Endothelial cell (in vitro differentiated cells): ENCODE measurements around the gene MYL5. TPM values are rescaled to one million over a fixed set of nuclear protein-coding genes. Genes with fewer than 3 reads are reported as not detected.

Source experiments
- DNase-seq: peaks from one replicate; pipeline ENCODE4 v3.0.0; 2021; ENCODE audit warnings: low spot score
- H3K27ac Mint-ChIP-seq: one replicate; pipeline ENCODE4 v1.8.0; 2021; ENCODE audit warnings: mixed read lengths, inconsistent platforms; ENCODE audit not compliant: unreplicated experiment
- H3K27me3 Mint-ChIP-seq: one replicate; pipeline ENCODE4 v1.8.0; 2021; ENCODE audit warnings: mild to moderate bottlenecking, moderate library complexity, mixed read lengths, inconsistent platforms; ENCODE audit not compliant: unreplicated experiment
- H3K36me3 Mint-ChIP-seq: one replicate; pipeline ENCODE4 v1.8.0; 2021; ENCODE audit warnings: mild to moderate bottlenecking, low read depth, mixed read lengths, inconsistent platforms; ENCODE audit not compliant: unreplicated experiment
- H3K4me1 Mint-ChIP-seq: one replicate; pipeline ENCODE4 v1.8.0; 2021; ENCODE audit warnings: mild to moderate bottlenecking, mixed read lengths, inconsistent platforms; ENCODE audit not compliant: unreplicated experiment
- H3K4me3 Mint-ChIP-seq: one replicate; pipeline ENCODE4 v1.8.0; 2021; ENCODE audit warnings: mild to moderate bottlenecking, mixed read lengths, inconsistent platforms; ENCODE audit not compliant: unreplicated experiment
- H3K9me3 Mint-ChIP-seq: one replicate; pipeline ENCODE4 v1.8.0; 2021; ENCODE audit warnings: mixed read lengths, inconsistent platforms; ENCODE audit not compliant: unreplicated experiment
- long read RNA-seq: library from polyadenylated mRNA; unstranded; transcript quantifications from one replicate; pipeline ENCODE4 v2.0.0, GENCODE V29; 2020; ENCODE audit not compliant: unreplicated experiment
- total RNA-seq: library from RNA; stranded (reverse); fragmentation: NEBNext Ultra II Directional; extraction: Animal tissue kit (Norgen Biotek cat#: 25700); gene quantifications from one replicate; pipeline ENCODE4 v1.2.1, GENCODE V29; 2021; ENCODE audit not compliant: unreplicated experiment
- TF ChIP-seq, protein P1 (sequence below): fragments of 200-600 bp; sonication (generic); IDR thresholded peaks from one replicate; pipeline ENCODE4 v1.5.0; 2021; ENCODE audit warnings: antibody characterized with exemption; ENCODE audit not compliant: unreplicated experiment

MYL5 gene, protein sequence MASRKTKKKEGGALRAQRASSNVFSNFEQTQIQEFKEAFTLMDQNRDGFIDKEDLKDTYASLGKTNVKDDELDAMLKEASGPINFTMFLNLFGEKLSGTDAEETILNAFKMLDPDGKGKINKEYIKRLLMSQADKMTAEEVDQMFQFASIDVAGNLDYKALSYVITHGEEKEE
- 23.2 TPM for total RNA-seq
- long read RNA-seq, partial matches to known transcripts, result 0 of 3 reads
- long read RNA-seq, other reads (novel, unspliced or antisense), result 3 of 3 reads

DNA sequence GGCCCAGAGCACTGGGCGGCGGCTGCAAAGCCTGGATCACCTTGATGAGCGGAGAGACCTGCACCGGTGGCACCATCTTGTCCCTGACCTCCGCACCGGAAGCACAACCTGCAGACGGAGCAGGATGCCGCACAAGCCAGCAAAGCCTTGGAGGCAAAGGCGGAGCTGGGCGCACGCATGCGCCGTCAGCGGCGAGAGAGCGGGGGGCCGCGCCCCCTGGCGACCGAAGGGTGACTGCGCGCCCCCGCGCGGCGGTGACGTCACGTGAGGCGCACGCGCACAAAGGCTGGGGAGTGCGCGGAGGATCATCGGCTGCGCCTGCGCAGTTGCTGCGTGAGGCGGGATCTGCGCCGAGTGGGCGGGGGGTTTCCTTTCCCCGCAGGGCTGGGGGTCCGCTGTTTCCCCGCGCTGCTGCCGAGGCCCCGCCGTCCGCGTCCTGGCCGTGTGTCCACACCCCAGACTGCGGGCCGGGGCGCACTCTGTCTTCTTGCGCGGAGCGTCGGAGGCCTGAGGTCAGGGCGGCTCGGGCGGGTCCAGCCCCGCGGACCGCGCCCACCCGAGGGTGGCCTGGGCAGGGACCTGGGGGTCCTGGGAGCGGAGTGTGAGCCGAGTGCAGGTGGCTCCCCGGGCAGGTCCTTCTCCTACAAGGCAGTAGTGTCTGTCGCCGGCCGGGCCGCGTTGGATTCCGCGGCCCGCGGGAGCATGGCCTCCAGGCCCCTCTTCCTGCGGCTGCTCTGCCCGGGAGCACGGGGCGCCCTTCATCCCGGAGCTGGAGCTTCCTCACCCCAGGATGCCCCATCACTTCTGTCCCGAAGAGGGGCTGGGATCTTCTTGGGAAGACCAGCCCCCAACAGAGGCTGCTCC lies at the start of gene MYL5, which contains the start of gene ATP5ME:
TSS of gene MYL5 (plus strand) at position 371 of the 864 bp plus-strand sequence. CDS start 3,485 bp downstream, outside the sequence.
TSS of gene ATP5ME (minus strand) at position 105 of the 864 bp plus-strand sequence. CDS start at position 76, 29 bp downstream.
- Mint-ChIP-seq H3K27me3 (peaks cover 18% of the 10 kb centered on the region), H3K4me3 (peak within 1 kb of the TSS; percentile 94), H3K9me3 (no peaks in the 10 kb centered on the region), H3K27ac (peak within 1 kb of the TSS; percentile 88), H3K36me3 (peaks cover 14% of the 10 kb centered on the region), H3K4me1 (peaks cover 7% of the 10 kb centered on the region)
- TF ChIP-seq, protein P1, sequence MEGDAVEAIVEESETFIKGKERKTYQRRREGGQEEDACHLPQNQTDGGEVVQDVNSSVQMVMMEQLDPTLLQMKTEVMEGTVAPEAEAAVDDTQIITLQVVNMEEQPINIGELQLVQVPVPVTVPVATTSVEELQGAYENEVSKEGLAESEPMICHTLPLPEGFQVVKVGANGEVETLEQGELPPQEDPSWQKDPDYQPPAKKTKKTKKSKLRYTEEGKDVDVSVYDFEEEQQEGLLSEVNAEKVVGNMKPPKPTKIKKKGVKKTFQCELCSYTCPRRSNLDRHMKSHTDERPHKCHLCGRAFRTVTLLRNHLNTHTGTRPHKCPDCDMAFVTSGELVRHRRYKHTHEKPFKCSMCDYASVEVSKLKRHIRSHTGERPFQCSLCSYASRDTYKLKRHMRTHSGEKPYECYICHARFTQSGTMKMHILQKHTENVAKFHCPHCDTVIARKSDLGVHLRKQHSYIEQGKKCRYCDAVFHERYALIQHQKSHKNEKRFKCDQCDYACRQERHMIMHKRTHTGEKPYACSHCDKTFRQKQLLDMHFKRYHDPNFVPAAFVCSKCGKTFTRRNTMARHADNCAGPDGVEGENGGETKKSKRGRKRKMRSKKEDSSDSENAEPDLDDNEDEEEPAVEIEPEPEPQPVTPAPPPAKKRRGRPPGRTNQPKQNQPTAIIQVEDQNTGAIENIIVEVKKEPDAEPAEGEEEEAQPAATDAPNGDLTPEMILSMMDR, result peak; percentile 99
- DNase-seq, result peak; percentile 97

DNA sequence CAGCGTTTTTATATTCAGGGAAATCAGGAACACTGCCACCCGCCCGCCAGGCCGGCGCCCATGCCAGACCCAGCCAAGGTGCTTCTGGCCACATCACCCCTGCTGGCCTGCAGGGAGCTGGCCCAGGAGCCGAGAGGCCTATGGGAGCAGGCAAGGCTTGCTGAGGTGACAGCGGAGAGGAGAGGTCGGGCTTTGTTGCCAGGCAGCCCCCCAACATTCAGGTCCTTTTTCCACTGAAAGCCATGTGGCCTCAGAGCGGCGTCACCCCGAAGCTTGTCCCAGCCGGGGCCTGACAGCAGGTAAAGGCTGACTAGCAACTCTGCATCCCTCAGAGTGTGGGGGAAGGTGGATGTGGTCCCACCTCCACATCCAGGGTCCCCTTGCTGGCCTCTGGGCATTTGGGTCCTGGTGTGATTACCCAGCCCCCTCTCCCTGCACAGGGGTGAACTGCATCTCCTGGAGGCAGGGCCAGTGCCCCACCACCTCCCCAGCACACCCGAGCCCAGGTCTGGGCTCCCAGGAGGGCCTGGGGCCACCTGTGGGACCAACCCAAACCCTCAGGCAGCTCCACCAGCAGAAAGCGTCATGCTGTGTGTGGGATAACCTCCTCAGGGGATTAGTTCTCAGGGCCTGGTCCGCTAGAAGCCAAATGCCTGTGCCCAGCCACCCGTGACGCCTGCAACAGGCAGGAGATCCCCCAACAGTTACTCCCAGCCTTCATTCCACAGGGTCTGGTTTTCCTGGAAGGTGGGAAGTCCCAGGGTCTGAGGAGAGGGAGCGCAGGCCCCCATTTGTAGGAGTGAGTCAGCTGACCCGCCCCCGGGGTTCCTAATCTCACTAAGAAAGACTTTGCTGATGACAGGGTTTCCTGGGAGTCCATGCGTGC lies 49.4 kb upstream of the MYL5 start, which contains the start of gene PDE6B:
TSS of gene PDE6B (plus strand) at position 869 of the 886 bp plus-strand sequence. CDS start 54 bp downstream, outside the sequence.
- DNase-seq, result no peak
- Mint-ChIP-seq H3K36me3 (peaks cover 3% of the 10 kb centered on the region), H3K9me3 (no peaks in the 10 kb centered on the region), H3K27me3 (peaks cover 19% of the 10 kb centered on the region), H3K4me1 (peaks cover 2% of the 10 kb centered on the region), H3K4me3 (no peak within 1 kb of the TSS), H3K27ac (no peak within 1 kb of the TSS)
- TF ChIP-seq, protein P1, result no peak

DNA sequence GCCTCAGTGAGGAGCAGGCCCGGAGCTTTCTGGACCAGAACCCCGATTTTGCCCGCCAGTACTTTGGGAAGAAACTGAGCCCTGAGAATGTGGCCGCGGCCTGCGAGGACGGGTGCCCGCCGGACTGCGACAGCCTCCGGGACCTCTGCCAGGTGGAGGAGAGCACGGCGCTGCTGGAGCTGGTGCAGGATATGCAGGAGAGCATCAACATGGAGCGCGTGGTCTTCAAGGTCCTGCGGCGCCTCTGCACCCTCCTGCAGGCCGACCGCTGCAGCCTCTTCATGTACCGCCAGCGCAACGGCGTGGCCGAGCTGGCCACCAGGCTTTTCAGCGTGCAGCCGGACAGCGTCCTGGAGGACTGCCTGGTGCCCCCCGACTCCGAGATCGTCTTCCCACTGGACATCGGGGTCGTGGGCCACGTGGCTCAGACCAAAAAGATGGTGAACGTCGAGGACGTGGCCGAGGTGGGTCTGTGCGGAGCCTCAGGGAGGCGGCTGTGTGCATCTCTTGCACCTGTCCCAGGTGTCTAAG lies 48.6 kb upstream of the MYL5 start:
- peaks cover 2% of the 10 kb centered on the region for H3K4me1 Mint-ChIP-seq
- H3K9me3 Mint-ChIP-seq, result no peaks in the 10 kb centered on the region
- H3K36me3 Mint-ChIP-seq, result peaks cover 4% of the 10 kb centered on the region
- H3K27ac Mint-ChIP-seq, result no peak overlapping the region
- peaks cover 20% of the 10 kb centered on the region for H3K27me3 Mint-ChIP-seq
- TF ChIP-seq, protein P1, result no peak
- no peak overlapping the region for H3K4me3 Mint-ChIP-seq
- no peak for DNase-seq

DNA sequence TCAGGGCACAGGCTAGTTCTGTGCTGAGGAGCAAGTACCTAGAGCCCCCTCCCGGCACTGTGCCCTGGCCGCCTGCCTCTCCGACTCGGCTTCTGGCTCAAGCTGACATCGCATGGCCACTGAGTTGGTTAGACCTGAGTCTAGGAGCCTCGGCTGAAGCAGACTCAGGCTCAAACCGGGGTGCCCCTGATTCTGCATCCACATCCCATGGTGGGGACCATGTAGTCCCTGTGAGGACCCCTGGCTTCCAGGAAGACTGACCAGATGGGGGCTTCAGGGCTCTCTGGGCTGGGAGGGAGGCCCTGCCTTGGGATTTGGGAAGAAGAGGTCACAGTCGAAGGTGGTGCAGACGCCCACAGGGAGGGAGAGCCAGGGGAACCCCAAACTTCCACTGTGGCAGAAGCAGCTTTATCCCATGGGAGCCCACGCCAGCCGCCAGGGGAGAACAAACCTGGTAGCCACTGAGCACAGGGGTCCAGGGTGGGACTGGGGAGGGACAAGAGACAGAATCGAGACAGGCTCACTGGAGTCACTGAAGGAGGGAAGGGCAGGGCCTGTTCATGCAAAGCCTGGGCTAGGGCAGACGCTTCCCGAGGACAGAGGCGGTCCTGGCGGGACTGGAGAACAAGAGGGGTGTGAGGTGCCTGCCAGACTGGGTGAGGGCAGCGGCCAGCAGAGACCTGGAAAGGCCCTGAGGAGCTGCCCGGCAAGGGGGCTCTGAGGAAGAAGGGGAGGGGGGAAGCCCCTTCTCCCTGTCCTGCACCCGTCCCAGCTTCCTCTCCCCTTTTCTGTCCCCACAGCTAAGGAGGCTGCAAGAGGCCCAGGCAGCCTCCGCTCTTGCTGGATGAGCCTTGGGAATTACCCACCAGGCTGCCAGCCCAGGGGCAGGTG lies 47.9 kb upstream of the MYL5 start:
- Mint-ChIP-seq H3K9me3 (no peaks in the 10 kb centered on the region), H3K4me3 (no peak overlapping the region), H3K27ac (no peak overlapping the region), H3K4me1 (peaks cover 2% of the 10 kb centered on the region), H3K36me3 (peaks cover 12% of the 10 kb centered on the region), H3K27me3 (peaks cover 27% of the 10 kb centered on the region)
- no peak for DNase-seq
- TF ChIP-seq, protein P1, result no peak
